HuH-7.5 (cell line): ENCODE results near the gene SIPA1L2.

Source experiments
- DNase-seq: peaks from one replicate; pipeline ENCODE4 v3.0.0; 2011; ENCODE audit warnings: low spot score

The SIPA1L2 gene

GRCh38 chr1:232630047-232630893 is at the start of gene SIPA1L2:
Gene SIPA1L2, minus strand, starts transcription at chr1:232630133. Its CDS starts 114,794 bp downstream, at chr1:232515339.
- DNase-seq, result peak; percentile 99

- DNase-seq, result no peak
Measured at GRCh38 chr1:232678185-232678886, 48.4 kb upstream of the SIPA1L2 start.

GRCh38 chr1:232676307-232676706 is 46.4 kb upstream of the SIPA1L2 start:
- no peak for DNase-seq

GRCh38 chr1:232675898-232676297 is 46.0 kb upstream of the SIPA1L2 start:
- DNase-seq, result no peak

- DNase-seq, result no peak
Measured at GRCh38 chr1:232675260-232675659, 45.3 kb upstream of the SIPA1L2 start.

GRCh38 chr1:232673256-232673655 is 43.3 kb upstream of the SIPA1L2 start:
- no peak for DNase-seq

- DNase-seq, result no peak
Measured at GRCh38 chr1:232669981-232670747, 40.2 kb upstream of the SIPA1L2 start.

- DNase-seq, result no peak
Measured at GRCh38 chr1:232667778-232668165, 37.8 kb upstream of the SIPA1L2 start.

GRCh38 chr1:232667094-232667777 is 37.3 kb upstream of the SIPA1L2 start:
- no peak for DNase-seq

- DNase-seq, result no peak
Measured at GRCh38 chr1:232664844-232665777, 35.2 kb upstream of the SIPA1L2 start.

GRCh38 chr1:232662910-232663309 is 33.0 kb upstream of the SIPA1L2 start:
- no peak for DNase-seq

GRCh38 chr1:232658386-232658785 is 28.5 kb upstream of the SIPA1L2 start:
- no peak for DNase-seq

GRCh38 chr1:232657426-232658005 is 27.6 kb upstream of the SIPA1L2 start:
- DNase-seq, result no peak

- no peak for DNase-seq
Measured at GRCh38 chr1:232655746-232656085, 25.8 kb upstream of the SIPA1L2 start.

- no peak for DNase-seq
Measured at GRCh38 chr1:232655028-232655745, 25.3 kb upstream of the SIPA1L2 start.

GRCh38 chr1:232653789-232654188 is 23.9 kb upstream of the SIPA1L2 start:
- no peak for DNase-seq

GRCh38 chr1:232650845-232651244 is 20.9 kb upstream of the SIPA1L2 start:
- no peak for DNase-seq

- DNase-seq, result no peak
Measured at GRCh38 chr1:232650418-232650817, 20.5 kb upstream of the SIPA1L2 start.

GRCh38 chr1:232648316-232648715 is 18.4 kb upstream of the SIPA1L2 start:
- DNase-seq, result no peak

- DNase-seq, result no peak
Measured at GRCh38 chr1:232644209-232644608, 14.3 kb upstream of the SIPA1L2 start.
